Measurements from ENCODE around the gene AOC2. TPM values are rescaled to one million over a fixed set of nuclear protein-coding genes. Genes with fewer than 3 reads are reported as not detected.

Gene AOC2
- total and polyA plus RNA-seq, 4 donors, result 0.17 to 2.4 (median 0.41) TPM

DNA sequence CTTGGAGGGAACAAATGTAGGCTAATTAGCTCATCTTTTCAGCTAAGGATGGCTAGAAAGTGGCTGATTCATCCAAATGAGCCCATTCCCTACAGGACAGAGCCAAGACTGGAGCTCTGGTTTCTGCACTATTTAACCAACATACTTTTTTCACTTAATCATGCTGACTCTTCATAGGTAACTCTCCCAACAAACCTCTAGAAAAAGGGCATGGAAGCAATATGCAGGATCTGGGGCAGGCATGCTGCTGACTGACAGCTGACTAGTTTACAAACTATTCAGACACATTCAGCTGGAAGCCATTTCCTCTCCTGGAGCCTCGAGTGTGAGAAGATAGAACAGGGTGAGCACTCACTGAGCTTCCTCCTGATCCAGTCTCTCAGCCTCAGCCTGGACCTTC, 26.5 kb upstream of the AOC2 start:
- H3K9me3 ChIP-seq (ENCODE audit: control insufficient read depth in 4 of 4, low read length in 3 of 4), result no peaks in the 10 kb centered on the region
- H3K27ac ChIP-seq (ENCODE audit: low read depth in 1 of 2, low read length in 2 of 2), result no peak overlapping the region
- peaks cover 6 to 74% (median 56%) of the 10 kb centered on the region in 4 donors for H3K36me3 ChIP-seq (ENCODE audit: control insufficient read depth in 4 of 4, insufficient read depth in 3 of 4, low read depth in 1 of 4, low read length in 3 of 4)
- TF ChIP-seq FOXA2 (IDR thresholded peaks at IDR 0.05) (no peak), CTCF (IDR thresholded peaks at IDR 0.05; ENCODE audit: low read depth, low read length, missing input control) (no peak), HNF4G (IDR thresholded peaks at IDR 0.05) (no peak), NR2F2 (IDR thresholded peaks at IDR 0.05) (no peak), SP1 (IDR thresholded peaks at IDR 0.05) (no peak), EGR1 (IDR thresholded peaks at IDR 0.05; ENCODE audit: low read depth in 2 of 2) (no peak), JUND (IDR thresholded peaks at IDR 0.05) (no peak), GABPA (IDR thresholded peaks at IDR 0.05 in 1 of 2, conservative IDR thresholded peaks at IDR 0.05 in 1 of 2) (no peak), ATF3 (IDR thresholded peaks at IDR 0.05) (no peak), RAD21 (IDR thresholded peaks at IDR 0.05) (no peak), MAX (IDR thresholded peaks at IDR 0.05) (no peak), RXRA (IDR thresholded peaks at IDR 0.05) (no peak), HNF4A (conservative IDR thresholded peaks at IDR 0.05) (no peak), YY1 (IDR thresholded peaks at IDR 0.05) (no peak), TAF1 (conservative IDR thresholded peaks at IDR 0.05) (no peak), FOXA1 (IDR thresholded peaks at IDR 0.05) (no peak)
- no peaks in the 10 kb centered on the region for H3K27me3 ChIP-seq (ENCODE audit: control insufficient read depth in 4 of 4, insufficient read depth in 4 of 4, low read length in 3 of 4)
- no peak overlapping the region for H3K4me3 ChIP-seq (ENCODE audit: low read depth in 1 of 3, low read length in 3 of 3)
- DNase-seq (ENCODE audit: low spot score), result no peak
- 75% methylated on average over 1 of the region's 1 CpG for WGBS
- peaks cover 0 to 4% (median 0%) of the 10 kb centered on the region in 4 donors for H3K4me1 ChIP-seq (ENCODE audit: control insufficient read depth in 4 of 4, insufficient read depth in 4 of 4, low read length in 3 of 4)
- no peak overlapping the region for H3K9ac ChIP-seq (ENCODE audit: low read depth in 1 of 2, low read length in 2 of 2)

DNA sequence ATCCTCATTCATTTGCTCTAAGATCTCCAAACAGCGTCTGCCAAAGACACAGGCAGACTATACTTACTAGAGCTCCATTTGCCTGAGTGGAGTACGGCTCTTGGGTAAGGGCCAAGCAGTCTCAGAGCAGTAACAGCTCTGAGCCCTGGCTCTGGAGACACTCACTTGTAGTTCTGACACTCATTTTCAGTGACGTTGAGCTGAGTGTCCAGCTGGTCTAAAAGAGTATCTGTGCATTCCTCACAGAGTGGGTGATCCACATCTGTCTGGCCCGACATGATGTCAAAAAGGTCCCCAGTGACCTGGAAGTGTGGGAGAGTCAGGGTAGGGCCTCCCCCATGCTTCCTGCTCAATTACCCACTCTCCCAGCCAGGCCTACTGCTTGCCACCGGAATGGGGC, 26.0 kb upstream of the AOC2 start:
- no peak overlapping the region for H3K4me3 ChIP-seq (ENCODE audit: low read depth in 1 of 3, low read length in 3 of 3)
- H3K36me3 ChIP-seq (ENCODE audit: control insufficient read depth in 4 of 4, insufficient read depth in 3 of 4, low read depth in 1 of 4, low read length in 3 of 4), result peaks cover 3 to 73% (median 56%) of the 10 kb centered on the region in 4 donors
- no peaks in the 10 kb centered on the region for H3K9me3 ChIP-seq (ENCODE audit: control insufficient read depth in 4 of 4, low read length in 3 of 4)
- peaks cover under 1 to 10% (median 1%) of the 10 kb centered on the region in 4 donors for H3K4me1 ChIP-seq (ENCODE audit: control insufficient read depth in 4 of 4, insufficient read depth in 4 of 4, low read length in 3 of 4)
- DNase-seq (ENCODE audit: low spot score), result no peak
- WGBS, result 91% methylated on average over 5 of the region's 5 CpGs
- TF ChIP-seq GABPA (IDR thresholded peaks at IDR 0.05 in 1 of 2, conservative IDR thresholded peaks at IDR 0.05 in 1 of 2) (no peak), HNF4A (conservative IDR thresholded peaks at IDR 0.05) (no peak), FOXA1 (IDR thresholded peaks at IDR 0.05) (no peak), TAF1 (conservative IDR thresholded peaks at IDR 0.05) (no peak), RXRA (IDR thresholded peaks at IDR 0.05) (no peak), MAX (IDR thresholded peaks at IDR 0.05) (no peak), NR2F2 (IDR thresholded peaks at IDR 0.05) (no peak), RAD21 (IDR thresholded peaks at IDR 0.05) (no peak)
- no peaks in the 10 kb centered on the region for H3K27me3 ChIP-seq (ENCODE audit: control insufficient read depth in 4 of 4, insufficient read depth in 4 of 4, low read length in 3 of 4)
- H3K9ac ChIP-seq (ENCODE audit: low read depth in 1 of 2, low read length in 2 of 2), result no peak overlapping the region
- H3K27ac ChIP-seq (ENCODE audit: low read depth in 1 of 2, low read length in 2 of 2), result no peak overlapping the region

DNA sequence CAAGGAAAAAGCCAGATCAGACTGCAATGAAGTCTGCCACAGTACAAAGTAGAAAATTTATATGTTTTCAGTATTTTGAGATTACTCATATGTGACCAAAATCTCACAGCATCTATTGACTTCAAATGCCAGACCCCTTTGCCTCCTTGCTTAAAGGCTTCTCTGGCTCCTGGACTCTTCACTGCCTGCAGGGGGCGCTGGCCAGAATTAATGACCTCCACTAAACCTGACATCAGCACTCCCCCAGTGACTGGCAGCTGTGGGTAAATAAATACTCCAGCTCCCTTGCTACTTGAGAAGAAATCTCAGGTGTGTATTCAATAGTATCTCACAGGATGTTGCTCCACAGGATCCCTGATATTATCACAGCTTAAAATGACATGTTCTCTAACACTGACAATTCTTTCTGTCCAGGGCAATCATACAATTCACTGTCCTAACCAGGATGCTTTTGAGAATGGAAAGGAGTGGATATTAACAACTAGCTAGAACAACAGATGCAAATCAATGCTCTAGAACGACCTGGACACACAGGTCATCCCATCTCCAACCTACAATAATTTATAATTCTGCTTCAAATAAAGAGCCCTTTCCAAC, 24.3 kb upstream of the AOC2 start:
- peak; percentile 71 for DNase-seq (ENCODE audit: low spot score)
- WGBS, result 42% methylated on average over 2 of the region's 2 CpGs
- Histone ChIP-seq H3K9ac (ENCODE audit: low read depth in 1 of 2, low read length in 2 of 2) (no peak overlapping the region), H3K4me1 (ENCODE audit: control insufficient read depth in 4 of 4, insufficient read depth in 4 of 4, low read length in 3 of 4) (peaks cover 1 to 17% (median 4%) of the 10 kb centered on the region in 4 donors), H3K36me3 (ENCODE audit: control insufficient read depth in 4 of 4, insufficient read depth in 3 of 4, low read depth in 1 of 4, low read length in 3 of 4) (peaks cover 3 to 57% (median 43%) of the 10 kb centered on the region in 4 donors), H3K27me3 (ENCODE audit: control insufficient read depth in 4 of 4, insufficient read depth in 4 of 4, low read length in 3 of 4) (no peaks in the 10 kb centered on the region), H3K9me3 (ENCODE audit: control insufficient read depth in 4 of 4, low read length in 3 of 4) (no peaks in the 10 kb centered on the region), H3K27ac (ENCODE audit: low read depth in 1 of 2, low read length in 2 of 2) (no peak overlapping the region), H3K4me3 (ENCODE audit: low read depth in 1 of 3, low read length in 3 of 3) (no peak overlapping the region)
- TF ChIP-seq CTCF (IDR thresholded peaks at IDR 0.05; ENCODE audit: low read depth, low read length, missing input control) (peak; percentile 53), SP1 (IDR thresholded peaks at IDR 0.05) (no peak), FOXA1 (IDR thresholded peaks at IDR 0.05) (no peak), GABPA (IDR thresholded peaks at IDR 0.05 in 1 of 2, conservative IDR thresholded peaks at IDR 0.05 in 1 of 2) (no peak), JUND (IDR thresholded peaks at IDR 0.05) (no peak), FOXA2 (IDR thresholded peaks at IDR 0.05) (no peak), RAD21 (IDR thresholded peaks at IDR 0.05) (peak; percentile 25 to 68)

All from liver (tissue), 9 donors.